K562 (cell line): ENCODE results near the gene PRPF6. TPM values are rescaled to one million over a fixed set of nuclear protein-coding genes. Genes with fewer than 3 reads are reported as not detected.

ENCODE experiments used
- ATAC-seq: fragments of 200-7000 bp; cut with Tn5 transposase; 3 replicates; pipeline ENCODE4 v1.9.1; 2020; ENCODE audit warnings: moderate library complexity
- BruUV-seq: library from RNA; stranded (reverse); fragments of 400-500 nt; replicated peaks from 2 replicates; lab custom pipeline; 2021; lab: Mats Ljungman, UMichigan
- CTCF ChIA-PET: fragments of 300-600 bp; formaldehyde crosslinking; extraction: SDS; loops from one replicate; lab custom pipeline; 2021; ENCODE audit warnings: low intra/inter-chr PET ratio; lab: Yijun Ruan, JAX
- POLR2A ChIA-PET: fragments of 300-600, 350-650 bp; sonication (Branson Sonifier 250); formaldehyde crosslinking; extraction: SDS; loops from one replicate; lab custom pipeline; 2021; ENCODE audit warnings: antibody characterized with exemption, inconsistent platforms; lab: Yijun Ruan, JAX
- DNase-seq, 4 experiments: peaks; one replicate each; pipeline versions ENCODE4 v3.0.0 to v3.0.0-alpha.2; 2011 to 2018; ENCODE audit warnings: low spot score in 3 of 4, mixed read lengths in 3 of 4; ENCODE audit errors: extremely low read depth in 1 of 4
- FAIRE-seq: peaks from 2 replicates; lab custom pipeline; 2011; peaks lifted over from hg19 to GRCh38; lab: Jason Lieb, UNC
- H2AFZ ChIP-seq: 2 replicates; pipeline ENCODE4 v1.6.0; 2011; ENCODE audit warnings: low read depth, low read length, control low read depth, inconsistent platforms
- H3K27ac ChIP-seq: fragments of 200-600 bp; 3 replicates; pipeline ENCODE4 v1.8.0; 2011; ENCODE audit warnings: low read depth, mild to moderate bottlenecking, control low read depth, inconsistent platforms, low read length, moderate library complexity, mixed read lengths; ENCODE audit errors: extremely low read depth
- H3K27me3 ChIP-seq, 2 experiments: fragments of 300-600 bp in 1 of 2; 2 replicates in 1 of 2; 3 replicates in 1 of 2; pipeline versions ENCODE4 v1.6.0 to v1.8.0; 2011; ENCODE audit warnings: inconsistent platforms in 2 of 2, low read length in 2 of 2, mild to moderate bottlenecking in 1 of 2, mixed read lengths in 1 of 2, moderate library complexity in 1 of 2; ENCODE audit not compliant: control insufficient read depth in 2 of 2, insufficient read depth in 2 of 2
- H3K36me3 ChIP-seq: fragments of 300-600 bp; 3 replicates; pipeline ENCODE4 v1.8.0; 2011; ENCODE audit warnings: mild to moderate bottlenecking, low read length, inconsistent platforms; ENCODE audit not compliant: control insufficient read depth, insufficient read depth
- H3K4me1 ChIP-seq, 2 experiments: fragments of 200-600 bp in 1 of 2; replicated peaks in 1 of 2; 2 replicates in 1 of 2; 3 replicates in 1 of 2; pipeline versions ENCODE4 v1.5.1 to v1.8.0; 2011; ENCODE audit warnings: inconsistent platforms in 2 of 2, low read length in 2 of 2, mild to moderate bottlenecking in 1 of 2, mixed read lengths in 1 of 2, moderate library complexity in 1 of 2; ENCODE audit not compliant: control insufficient read depth in 2 of 2, insufficient read depth in 2 of 2
- H3K4me2 ChIP-seq: 2 replicates; pipeline ENCODE4 v1.6.1; 2011; ENCODE audit warnings: low read length, control low read depth, inconsistent platforms, mixed read lengths; ENCODE audit not compliant: insufficient read depth
- H3K4me3 ChIP-seq: fragments of 200-600 bp; sonication (generic), shearing (Covaris generic); 2 replicates; pipeline ENCODE4 v1.5.1; 2016; ENCODE audit warnings: control low read depth, inconsistent platforms
- H3K79me2 ChIP-seq: fragments of 200-600 bp; 3 replicates; pipeline ENCODE4 v1.8.0; 2011; ENCODE audit warnings: low read length, inconsistent platforms; ENCODE audit not compliant: control insufficient read depth, insufficient read depth
- H3K9ac ChIP-seq, 2 experiments: 2 replicates each; pipeline versions ENCODE4 v1.6.0 to v1.6.1; 2011; ENCODE audit warnings: low read depth in 2 of 2, low read length in 2 of 2, control low read depth in 1 of 2, inconsistent platforms in 1 of 2, mild to moderate bottlenecking in 1 of 2, mixed read lengths in 1 of 2; ENCODE audit not compliant: insufficient read depth in 1 of 2
- H3K9me1 ChIP-seq: one replicate; pipeline ENCODE4 v1.6.0; 2011; ENCODE audit warnings: inconsistent platforms, mild to moderate bottlenecking, low read length, moderate library complexity; ENCODE audit not compliant: control insufficient read depth, insufficient read depth
- H3K9me3 ChIP-seq: replicated peaks from 2 replicates; pipeline ENCODE4 v1.5.1; 2011; ENCODE audit warnings: low read depth, low read length, inconsistent platforms; ENCODE audit not compliant: control insufficient read depth, insufficient read depth
- H4K20me1 ChIP-seq: replicated peaks from 2 replicates; pipeline ENCODE4 v1.6.1; 2011; ENCODE audit warnings: low read length, inconsistent platforms, mixed read lengths; ENCODE audit not compliant: control insufficient read depth, insufficient read depth
- EGR1 ChIP-seq: fragments of 450-650 bp; conservative IDR thresholded peaks from 2 replicates; pipeline ENCODE4 v1.6.1; 2017; ENCODE audit warnings: mild to moderate bottlenecking
- GABPB2 ChIP-seq: fragments of 250-450 bp; sonication (Bioruptor Pico); conservative IDR thresholded peaks from 2 replicates; pipeline ENCODE4 v1.5.1; 2021; ENCODE audit warnings: mild to moderate bottlenecking
- HDAC6 ChIP-seq: IDR thresholded peaks from 2 replicates; pipeline ENCODE4 v1.6.1; 2012; ENCODE audit warnings: low read depth, mild to moderate bottlenecking, control low read depth, inconsistent platforms, low read length, moderate library complexity
- HLTF ChIP-seq: fragments of 450-650 bp; IDR thresholded peaks from 2 replicates; pipeline ENCODE4 v1.6.1; 2016
- NFIX ChIP-seq: fragments of 250-450 bp; sonication (Bioruptor Pico); IDR thresholded peaks from 2 replicates; pipeline ENCODE4 v1.4.0; 2020; ENCODE audit warnings: low read depth, mild to moderate bottlenecking, moderate library complexity
- NR2C1 ChIP-seq, 2 experiments: fragments of 450-650 bp; IDR thresholded peaks; 2 replicates each; pipeline ENCODE4 v1.6.1; 2017; ENCODE audit warnings: mild to moderate bottlenecking in 2 of 2, antibody characterized with exemption in 1 of 2, inconsistent platforms in 1 of 2, missing compliant biosample characterization in 1 of 2, missing genetic modification characterization in 1 of 2
- RUNX1 ChIP-seq: sonication (generic); IDR thresholded peaks from 2 replicates; pipeline ENCODE4 v1.6.1; 2016; ENCODE audit warnings: antibody characterized with exemption, low read depth
- ZEB2 ChIP-seq: fragments of 450-650 bp; IDR thresholded peaks from 2 replicates; pipeline ENCODE4 v1.6.1; 2016
- ZNF644 ChIP-seq: fragments of 200-800 bp; sonication (Bioruptor generic); IDR thresholded peaks from 2 replicates; pipeline ENCODE4 v1.6.1; 2016; ENCODE audit warnings: low read depth, missing genetic modification characterization, missing compliant biosample characterization
- WGBS: fragments of 100-300 bp; shearing (Covaris generic); methylation state at CpG from one replicate; pipeline ENCODE4 v1.1.6; 2016; ENCODE audit warnings: low coverage, mixed read lengths; ENCODE audit not compliant: insufficient coverage; ENCODE audit errors: missing lambda C conversion rate; 5-methylcytosine and 5-hydroxymethylcytosine counted together
- in situ Hi-C: fragments of 300-500 bp; cut with MboI; formaldehyde crosslinking; loops from 4 replicates; pipeline ENCODE4 v1.15.0; 2018; ENCODE audit warnings: inconsistent platforms, mixed read lengths
- intact Hi-C: fragments of 100-400 bp; cut with micrococcal nuclease; formaldehyde crosslinking; loops from 2 replicates; pipeline ENCODE4 v1.14.2; 2022
- polyA plus RNA-seq, 8 experiments: library from polyadenylated mRNA; depleted of rRNA in 4 of 8; stranded (reverse) in 5 of 8; unstranded in 3 of 8; fragments of >200 nt; fragmentation: Nextera tagmentation in 2 of 8; fragmentation: Illumina TruSeq in 1 of 8; extraction: Ambion mirVana in 2 of 8; extraction: Trizol in 1 of 8; gene quantifications; 2 replicates each; pipeline versions ENCODE4 v1.2.1 to v1.2.3, GENCODE V29; 2011 to 2014; ENCODE audit warnings: inconsistent platforms in 1 of 8, missing spikeins in 1 of 8
- total RNA-seq, 7 experiments: library from RNA; depleted of rRNA in 6 of 7; stranded (reverse); fragments of >200 nt in 6 of 7; fragmentation: Illumina TruSeq in 2 of 7; extraction: Trizol in 2 of 7; gene quantifications; 2 replicates each; pipeline versions ENCODE4 v1.2.1 to v1.2.3, GENCODE V29; 2011 to 2021; ENCODE audit warnings: low replicate concordance in 1 of 7
- TF ChIP-seq, protein P1 (sequence below): fragments of 250-450 bp; sonication (Bioruptor Pico); IDR thresholded peaks from 2 replicates; pipeline ENCODE4 v1.4.0; 2020

PRPF6 gene
- total and polyA plus RNA-seq, 9 of the 15 experiments (the other 6 are each of a cell fraction or from before 2014, with no cell fraction given) = 4.2 to 83.2 (median 59.9) TPM

- TF ChIP-seq NFIX (CRISPR knock-in tag) (no peak), NR2C1 (IDR thresholded peaks at IDR 0.05) (peak; percentile 69), NR2C1 (tag; IDR thresholded peaks at IDR 0.05) (peak; percentile 61; the same call in 1 of the 2 replicates), EGR1 (0 out of 2 replicates have a peak, but pooled peaks have one; percentile 7), ZNF644 (tag) (no peak)
Observed at GRCh38 chr20:64080813-64081623, 100.1 kb downstream of the PRPF6 start (continued).

DNA sequence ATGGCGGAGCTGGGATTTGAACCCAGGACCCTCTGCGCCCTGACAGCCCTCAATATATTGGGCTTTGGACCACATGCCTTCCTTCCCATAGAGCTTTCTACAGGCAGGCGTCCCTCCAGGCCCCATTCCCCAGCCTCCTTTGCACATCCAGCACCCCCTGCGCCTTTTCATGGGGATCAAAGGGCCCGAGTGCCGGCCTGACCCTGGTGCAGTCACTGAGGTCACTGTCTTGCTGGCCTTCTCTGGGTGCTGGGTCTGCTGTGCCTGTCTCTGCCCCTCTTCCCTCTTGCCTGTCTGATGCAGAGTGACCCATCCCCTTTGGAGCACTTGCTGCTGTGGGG, 100.7 kb downstream of the PRPF6 start:
- Histone ChIP-seq H3K9me3 (no peaks in the 10 kb centered on the region), H3K27me3 (peaks cover 6 to 26% of the 10 kb centered on the region in 2 experiments; a peak in 4 of 5 replicates), H4K20me1 (no peaks in the 10 kb centered on the region; the same call in 1 of the 2 replicates), H3K4me3 (no peak overlapping the region), H3K4me1 (peaks cover 16 to 83% of the 10 kb centered on the region in 2 experiments; a peak in 4 of 5 replicates), H3K4me2 (no peak overlapping the region), H2AFZ (no peak overlapping the region), H3K27ac (no peak overlapping the region), H3K36me3 (no peaks in the 10 kb centered on the region), H3K9me1 (no peaks in the 10 kb centered on the region), H3K9ac (peak overlapping the region in 1 of 2 experiments; percentile 57; a peak in 2 of 4 replicates), H3K79me2 (peaks cover 10% of the 10 kb centered on the region; the same call in 2 of the 3 replicates)
- in situ Hi-C loops = no loop called here
- POLR2A ChIA-PET = interaction anchor here (0.7 to 1.2 kb wide), 2 partner anchors 21 to 547 kb away, joined by 3 read pairs; no protein-coding TSS in a partner anchor
- ATAC-seq = no peak
- WGBS = 82% methylated on average over 6 of the region's 6 CpGs
- TF ChIP-seq, protein P1, sequence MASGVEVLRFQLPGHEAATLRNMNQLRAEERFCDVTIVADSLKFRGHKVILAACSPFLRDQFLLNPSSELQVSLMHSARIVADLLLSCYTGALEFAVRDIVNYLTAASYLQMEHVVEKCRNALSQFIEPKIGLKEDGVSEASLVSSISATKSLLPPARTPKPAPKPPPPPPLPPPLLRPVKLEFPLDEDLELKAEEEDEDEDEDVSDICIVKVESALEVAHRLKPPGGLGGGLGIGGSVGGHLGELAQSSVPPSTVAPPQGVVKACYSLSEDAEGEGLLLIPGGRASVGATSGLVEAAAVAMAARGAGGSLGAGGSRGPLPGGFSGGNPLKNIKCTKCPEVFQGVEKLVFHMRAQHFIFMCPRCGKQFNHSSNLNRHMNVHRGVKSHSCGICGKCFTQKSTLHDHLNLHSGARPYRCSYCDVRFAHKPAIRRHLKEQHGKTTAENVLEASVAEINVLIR (CRISPR knock-in tag) = no peak
- no peak for TF ChIP-seq ZEB2
- TF ChIP-seq HLTF = no peak
- no peak for TF ChIP-seq NFIX (CRISPR knock-in tag)
- TF ChIP-seq GABPB2 = no peak
- TF ChIP-seq HDAC6 = no peak
- no peak for TF ChIP-seq RUNX1
- CTCF ChIA-PET = no interaction called here
- no peak for FAIRE-seq
- no TSS peak for BruUV-seq
- DNase-seq = no peak
- intact Hi-C loops = no loop called here
